HG03196 (cell line): Measurements from ENCODE around the gene ARHGEF9.
"Not testable (repeated sequence)": the region's sequence is repeated elsewhere in the genome, so short reads cannot be mapped to it uniquely, and the experiment has no call there.

Source experiments
- ATAC-seq: cut with Tn5 transposase; IDR thresholded peaks from one replicate; pipeline ENCODE4 v1.9.1; 2021; ENCODE audit not compliant: unreplicated experiment

Gene ARHGEF9

DNA sequence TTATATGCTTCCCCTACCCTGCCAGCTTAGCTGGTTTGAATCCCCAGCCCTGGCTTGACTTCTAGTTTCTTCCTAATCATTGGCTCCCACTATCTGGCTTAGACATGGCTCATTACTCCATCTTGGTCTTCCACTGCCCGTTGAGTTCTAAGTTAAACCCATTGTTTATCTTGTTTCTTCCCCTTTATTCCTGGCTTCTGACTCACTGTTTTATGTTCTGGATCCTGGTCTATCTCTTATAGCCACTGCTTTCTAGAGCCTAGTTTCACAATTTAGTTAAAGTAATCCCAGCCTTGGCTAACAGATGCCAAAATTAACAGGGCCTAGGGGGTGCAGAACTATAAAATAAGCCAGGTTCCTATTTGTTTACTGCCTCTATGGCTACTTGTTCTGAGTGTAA, 120.9 kb downstream of the ARHGEF9 start:
- no peak for ATAC-seq

DNA sequence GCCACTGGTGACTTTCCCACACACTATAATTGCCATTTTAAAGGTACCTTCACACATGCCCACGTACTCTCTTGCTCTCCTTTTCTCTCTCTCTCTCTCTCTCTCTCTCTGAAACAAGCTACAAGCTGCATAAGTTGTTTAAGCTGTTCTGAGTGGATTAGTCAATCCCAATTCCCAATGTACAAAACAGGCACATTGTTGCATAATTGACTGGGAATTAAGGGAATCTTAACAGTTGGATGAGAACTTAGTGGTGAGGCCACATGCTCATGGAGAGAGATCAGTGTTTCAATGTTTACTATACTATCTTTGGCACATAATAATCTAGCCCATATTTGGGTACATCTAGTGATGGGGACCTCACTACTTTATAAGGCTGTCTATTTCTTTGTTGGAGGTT, 123.3 kb downstream of the ARHGEF9 start:
- no peak for ATAC-seq

DNA sequence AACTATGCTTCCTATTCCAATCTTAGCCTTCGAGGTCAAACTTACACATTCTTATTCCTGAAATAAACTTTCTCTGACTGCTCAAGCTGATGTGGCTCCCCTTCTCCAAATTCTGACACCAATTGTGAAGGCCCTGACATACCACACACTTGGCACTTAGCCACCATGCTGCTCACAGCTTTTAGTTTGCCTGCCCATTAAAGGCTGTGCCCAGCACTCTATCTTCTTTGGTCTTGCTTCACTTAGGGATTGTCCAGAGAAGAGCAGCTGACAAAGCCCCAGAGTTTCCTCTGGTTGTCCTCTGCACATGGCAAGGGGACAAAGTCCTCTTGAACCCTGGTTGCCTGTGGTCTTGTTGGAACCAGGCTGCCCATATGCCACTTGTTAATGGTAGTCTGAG, 126.1 kb downstream of the ARHGEF9 start:
- no peak for ATAC-seq

DNA sequence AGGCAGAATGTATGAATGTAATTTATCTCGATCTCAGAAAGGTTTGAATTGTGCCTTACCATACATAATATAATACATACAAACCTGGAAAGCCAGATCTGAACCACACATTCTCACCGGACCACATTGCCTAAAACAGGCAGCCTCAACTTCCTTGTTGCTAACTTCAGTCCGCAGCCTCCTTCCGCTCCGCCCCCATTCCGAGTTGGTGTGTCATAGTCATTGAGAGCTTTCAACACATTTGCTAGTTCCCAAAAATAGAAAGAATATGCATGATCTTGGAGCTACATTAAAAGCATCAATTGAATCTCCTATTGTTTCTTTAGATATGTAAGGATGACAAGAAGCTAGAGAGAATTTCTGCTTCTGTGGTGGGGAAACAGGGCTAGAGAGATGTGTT, 127.2 kb downstream of the ARHGEF9 start:
- no peak for ATAC-seq

DNA sequence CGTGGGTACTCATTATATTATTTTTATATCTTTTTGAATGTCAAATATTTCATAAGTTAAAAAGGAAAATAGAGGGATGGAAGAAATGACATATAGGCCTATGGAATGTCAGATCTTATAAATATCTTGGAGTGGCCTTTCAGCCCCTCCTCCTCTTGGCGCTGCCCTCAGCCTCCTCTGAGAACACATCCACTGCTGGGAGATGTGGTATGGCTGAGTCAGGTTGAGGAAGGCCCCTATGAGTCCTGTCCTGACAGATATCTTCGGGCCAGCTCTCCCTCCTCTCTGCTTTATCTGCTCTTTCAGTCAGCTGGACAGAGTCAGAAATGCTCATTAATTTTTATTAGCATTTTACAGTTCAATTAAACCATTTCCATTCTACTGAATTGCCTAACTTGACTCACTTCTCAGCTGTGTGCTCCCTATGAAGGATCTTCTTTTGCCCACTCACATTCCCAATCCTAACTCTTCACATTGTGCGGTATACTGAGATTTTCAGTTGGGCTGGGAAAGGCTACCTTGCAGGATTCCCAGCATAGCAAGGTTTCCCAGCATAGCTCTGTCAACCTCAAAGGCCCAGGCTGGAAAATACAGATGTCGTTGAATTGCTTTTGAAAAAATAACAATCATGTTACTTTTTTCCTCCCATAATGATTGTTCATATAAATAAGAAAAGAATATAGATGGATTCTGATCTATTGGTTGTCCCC, 128.0 kb downstream of the ARHGEF9 start:
- no peak for ATAC-seq

DNA sequence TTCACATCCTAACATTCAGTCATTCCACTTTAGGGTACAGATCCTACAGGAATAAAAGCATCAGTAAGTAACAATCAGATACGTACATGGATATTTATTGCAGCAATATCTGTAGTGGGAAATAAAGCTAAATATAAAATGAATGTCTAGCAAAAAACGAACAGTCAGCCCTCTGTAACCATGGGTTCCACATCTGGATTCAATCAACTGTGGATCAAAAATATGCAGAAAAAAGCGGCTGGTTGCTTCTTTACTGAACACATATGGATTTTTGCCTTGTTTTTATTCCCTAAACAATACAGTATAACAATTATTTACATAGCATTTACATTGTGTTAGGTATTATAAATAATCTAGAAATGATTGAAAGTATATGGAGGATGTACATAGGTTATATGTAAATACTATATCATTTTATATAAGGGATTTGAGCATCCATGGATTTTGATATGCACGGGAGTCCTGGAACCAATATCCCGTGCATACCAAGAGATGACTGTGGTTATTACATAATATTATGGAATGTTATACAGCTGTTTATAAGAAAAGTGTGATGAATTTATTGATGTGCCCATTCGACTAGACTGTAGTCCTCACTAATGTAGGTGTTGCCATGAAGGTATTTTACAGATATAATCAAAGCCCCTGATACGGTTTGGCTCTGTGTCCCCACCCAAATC, 132.8 kb downstream of the ARHGEF9 start:
- ATAC-seq = no peak

DNA sequence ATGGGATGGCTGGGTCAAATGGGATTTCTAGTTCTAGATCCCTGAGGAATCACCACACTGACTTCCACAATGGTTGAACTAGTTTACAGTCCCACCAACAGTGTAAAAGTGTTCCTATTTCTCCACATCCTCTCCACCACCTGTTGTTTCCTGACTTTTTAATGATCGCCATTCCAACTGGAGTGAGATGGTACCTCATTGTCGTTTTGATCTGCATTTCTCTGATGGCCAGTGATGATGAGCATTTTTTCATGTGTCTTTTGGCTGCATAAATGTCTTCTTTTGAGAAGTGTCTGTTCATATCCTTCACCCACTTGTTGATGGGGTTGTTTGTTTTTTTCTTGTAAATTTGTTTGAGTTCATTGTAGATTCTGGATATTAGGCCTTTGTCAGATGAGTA, 139.3 kb downstream of the ARHGEF9 start:
- ATAC-seq = not testable (repeated sequence)

DNA sequence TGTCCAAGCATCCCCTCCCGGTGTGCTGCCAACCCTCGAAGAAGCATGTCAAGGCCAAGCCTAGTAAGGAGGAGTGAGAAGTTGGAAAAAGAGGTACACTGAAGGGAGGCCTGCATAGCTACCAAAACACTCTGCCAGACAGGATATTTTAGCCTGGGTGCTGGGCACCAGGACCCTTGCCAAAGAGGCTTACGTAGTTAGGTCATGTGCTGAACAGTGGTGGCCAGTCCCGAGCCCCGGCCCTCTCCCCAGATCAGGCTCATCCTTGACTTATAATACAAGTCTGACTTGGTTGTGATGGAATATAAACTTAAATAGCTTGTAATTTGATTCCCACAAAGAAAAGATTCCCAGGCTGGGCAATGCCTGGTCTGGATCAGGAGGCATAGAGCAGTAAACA, 149.3 kb downstream of the ARHGEF9 start:
- ATAC-seq = no peak

DNA sequence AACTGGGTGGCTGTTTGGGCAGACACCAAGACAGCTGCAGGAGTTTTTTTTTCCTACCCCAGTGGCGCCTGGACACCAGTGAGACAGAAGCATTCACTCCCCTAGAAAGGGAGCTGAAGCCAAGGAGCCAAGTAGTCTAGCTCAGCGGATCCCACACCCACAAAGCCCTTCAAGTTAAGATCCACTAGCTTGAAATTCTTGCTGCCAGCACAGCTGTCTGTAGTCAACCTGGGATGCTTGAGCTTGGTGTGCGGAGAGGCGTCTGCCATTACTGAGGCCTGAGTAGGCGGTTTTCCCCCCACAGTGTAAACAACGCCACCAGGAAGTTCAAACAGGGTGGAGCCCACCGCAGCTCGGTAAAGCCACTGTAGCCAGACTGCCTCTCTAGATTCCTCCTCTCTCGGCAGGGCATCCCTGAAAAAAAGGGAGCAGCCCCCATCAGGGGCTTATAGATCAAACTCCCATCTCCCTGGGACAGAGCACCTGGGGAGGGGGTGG, 171.4 kb downstream of the ARHGEF9 start:
- ATAC-seq = no peak

DNA sequence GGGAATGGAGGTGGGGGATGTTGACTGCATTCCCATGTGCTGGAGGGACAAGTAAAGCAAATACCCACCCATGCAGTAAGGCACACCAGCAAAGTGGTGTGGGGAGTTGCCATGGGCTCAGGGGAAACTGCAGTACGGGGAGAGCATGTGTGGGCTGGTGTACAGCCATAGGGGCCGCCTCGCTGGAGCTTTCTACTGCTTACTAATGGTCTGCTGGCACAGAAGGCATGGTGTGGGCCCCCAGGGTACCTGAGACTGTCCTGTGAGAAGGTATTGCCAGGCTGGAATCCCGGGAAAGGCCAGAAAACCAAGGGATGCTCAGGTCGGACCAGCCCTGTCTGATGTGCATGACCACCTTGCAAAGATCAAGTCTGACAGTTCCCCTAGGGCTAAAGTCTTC, 199.1 kb downstream of the ARHGEF9 start:
- ATAC-seq = no peak
